GM23338 (cell line): ENCODE results near the gene NSG2.
"Not testable (repeated sequence)": the region's sequence is repeated elsewhere in the genome, so short reads cannot be mapped to it uniquely, and the experiment has no call there.

ENCODE experiments used
- CTCF ChIP-seq, 2 experiments: fragments of 200-600 bp in 1 of 2; sonication (generic) in 1 of 2; conservative IDR thresholded peaks; 2 replicates each; pipeline versions ENCODE4 v1.5.1 to v1.6.1; 2016 to 2017; ENCODE audit warnings: antibody characterized with exemption in 2 of 2, low read depth in 2 of 2, mild to moderate bottlenecking in 2 of 2, moderate library complexity in 1 of 2
- ETS1 ChIP-seq: IDR thresholded peaks from 2 replicates; pipeline ENCODE4 v1.6.1; 2016; ENCODE audit warnings: antibody characterized with exemption
- REST ChIP-seq: IDR thresholded peaks from one replicate; pipeline ENCODE4 v1.6.1; 2018; ENCODE audit warnings: antibody characterized with exemption; ENCODE audit not compliant: unreplicated experiment

GRCh38 chr5:174102574-174102973 is 57.1 kb downstream of the NSG2 start:
- TF ChIP-seq CTCF (conservative IDR thresholded peaks at IDR 0.05; ENCODE audit: low read depth in 2 of 2); REST; ETS1: not testable (repeated sequence)
